Stromal cell of bone marrow (primary cell): Measurements from ENCODE around the gene RASAL3.

Source experiments
- DNase-seq: peaks from one replicate; pipeline ENCODE4 v3.0.0-alpha.2; 2012; ENCODE audit warnings: low read depth

Gene RASAL3

GRCh38 chr19:15449620-15450527 lies 14.5 kb downstream of the RASAL3 start, which contains the start of gene WIZ:
Gene WIZ, minus strand, starts transcription at chr19:15449956. Its CDS starts 1,649 bp downstream, at chr19:15448307.
- peak; percentile 57 for DNase-seq

- no peak for DNase-seq
Measured at GRCh38 chr19:15448778-15449619, 15.3 kb downstream of the RASAL3 start.

- DNase-seq: no peak
Measured at GRCh38 chr19:15448044-15448777, 16.1 kb downstream of the RASAL3 start.

- DNase-seq: no peak
Measured at GRCh38 chr19:15447057-15447456, 17.3 kb downstream of the RASAL3 start.

- no peak for DNase-seq
Measured at GRCh38 chr19:15445807-15446376, 18.5 kb downstream of the RASAL3 start.

- no peak for DNase-seq
Measured at GRCh38 chr19:15445227-15445605, 19.1 kb downstream of the RASAL3 start.

GRCh38 chr19:15444505-15445226 lies 19.7 kb downstream of the RASAL3 start:
- no peak for DNase-seq

GRCh38 chr19:15443838-15444237 lies 20.5 kb downstream of the RASAL3 start:
- DNase-seq: no peak

- no peak for DNase-seq
Measured at GRCh38 chr19:15443325-15443724, 21.0 kb downstream of the RASAL3 start.

GRCh38 chr19:15442142-15442920 lies 22.0 kb downstream of the RASAL3 start:
- DNase-seq: no peak

- DNase-seq: no peak
Measured at GRCh38 chr19:15441317-15441716, 23.0 kb downstream of the RASAL3 start.

- DNase-seq: no peak
Measured at GRCh38 chr19:15439821-15440641, 24.3 kb downstream of the RASAL3 start.

GRCh38 chr19:15439078-15439799 lies 25.1 kb downstream of the RASAL3 start:
- no peak for DNase-seq

GRCh38 chr19:15438577-15438976 lies 25.8 kb downstream of the RASAL3 start:
- no peak for DNase-seq

GRCh38 chr19:15438124-15438496 lies 26.2 kb downstream of the RASAL3 start:
- no peak for DNase-seq

- DNase-seq: no peak
Measured at GRCh38 chr19:15437355-15438123, 26.8 kb downstream of the RASAL3 start.

GRCh38 chr19:15436826-15437110 lies 27.6 kb downstream of the RASAL3 start:
- no peak for DNase-seq
